ENCODE results near the gene ARFIP1. TPM values are rescaled to one million over a fixed set of nuclear protein-coding genes. Genes with fewer than 3 reads are reported as not detected.

Gene ARFIP1
- polyA plus RNA-seq, 3 donors, result 11.7 to 28.4 (median 27.2) TPM

DNA sequence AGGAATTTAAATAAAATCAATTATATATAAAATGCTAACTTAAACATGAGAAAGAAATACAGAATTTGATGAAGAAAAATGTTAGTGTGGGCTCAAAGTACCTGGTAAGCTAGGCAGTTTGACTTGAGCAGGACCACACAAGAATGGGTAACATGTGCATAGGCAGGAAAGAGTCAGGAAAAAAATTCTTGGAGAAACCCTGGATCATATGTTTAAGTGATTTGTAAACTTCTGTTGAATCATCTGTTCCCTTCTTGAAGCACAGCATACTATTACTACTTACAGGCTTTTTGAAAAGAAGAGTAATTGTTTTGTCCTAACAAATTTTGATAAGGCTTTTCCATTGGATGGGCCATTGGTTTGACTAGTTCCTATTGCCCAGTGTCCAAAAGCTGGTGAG lies 118.9 kb downstream of the ARFIP1 start:
- Mint-ChIP-seq H3K27ac (no peak overlapping the region), H3K4me3 (no peak overlapping the region), H3K4me1 (peaks cover 30% of the 10 kb centered on the region), H3K36me3 (peaks cover 32 to 35% of the 10 kb centered on the region in 2 donors), H3K27me3 (ENCODE audit: low read depth in 3 of 3) (peaks cover 0 to 3% (median 0%) of the 10 kb centered on the region in 3 donors), H3K9me3 (no peaks in the 10 kb centered on the region)
- no peak for DNase-seq
- no peak overlapping the region for H3K4me3 ChIP-seq (replicated peaks in 1 of 3; ENCODE audit: low read depth in 2 of 3, low read length in 3 of 3)
- intact Hi-C loops (cut with micrococcal nuclease), result no loop called here
- H3K4me2 ChIP-seq (replicated peaks; ENCODE audit: extremely low read depth, low read length, poor library complexity, severe bottlenecking), result no peak overlapping the region
- H3K27me3 ChIP-seq (ENCODE audit: control insufficient read depth in 2 of 2, insufficient read depth in 2 of 2, low read length in 2 of 2), result no peaks in the 10 kb centered on the region
- TF ChIP-seq, protein P1, sequence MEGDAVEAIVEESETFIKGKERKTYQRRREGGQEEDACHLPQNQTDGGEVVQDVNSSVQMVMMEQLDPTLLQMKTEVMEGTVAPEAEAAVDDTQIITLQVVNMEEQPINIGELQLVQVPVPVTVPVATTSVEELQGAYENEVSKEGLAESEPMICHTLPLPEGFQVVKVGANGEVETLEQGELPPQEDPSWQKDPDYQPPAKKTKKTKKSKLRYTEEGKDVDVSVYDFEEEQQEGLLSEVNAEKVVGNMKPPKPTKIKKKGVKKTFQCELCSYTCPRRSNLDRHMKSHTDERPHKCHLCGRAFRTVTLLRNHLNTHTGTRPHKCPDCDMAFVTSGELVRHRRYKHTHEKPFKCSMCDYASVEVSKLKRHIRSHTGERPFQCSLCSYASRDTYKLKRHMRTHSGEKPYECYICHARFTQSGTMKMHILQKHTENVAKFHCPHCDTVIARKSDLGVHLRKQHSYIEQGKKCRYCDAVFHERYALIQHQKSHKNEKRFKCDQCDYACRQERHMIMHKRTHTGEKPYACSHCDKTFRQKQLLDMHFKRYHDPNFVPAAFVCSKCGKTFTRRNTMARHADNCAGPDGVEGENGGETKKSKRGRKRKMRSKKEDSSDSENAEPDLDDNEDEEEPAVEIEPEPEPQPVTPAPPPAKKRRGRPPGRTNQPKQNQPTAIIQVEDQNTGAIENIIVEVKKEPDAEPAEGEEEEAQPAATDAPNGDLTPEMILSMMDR (IDR thresholded peaks at IDR 0.05), result no peak
- no peaks in the 10 kb centered on the region for H3K79me2 ChIP-seq (ENCODE audit: insufficient read depth, low read length)
- no peaks in the 10 kb centered on the region for H3K9me3 ChIP-seq (replicated peaks in 1 of 2; ENCODE audit: control insufficient read depth in 1 of 2, insufficient read depth in 1 of 2, low read length in 2 of 2)
- no peak overlapping the region for H3K27ac ChIP-seq (ENCODE audit: low read depth in 1 of 2, low read length in 2 of 2)
- H4K20me1 ChIP-seq (ENCODE audit: insufficient read depth, low read length), result no peaks in the 10 kb centered on the region
- H2AFZ ChIP-seq (ENCODE audit: insufficient read depth, low read depth, low read length, poor library complexity, severe bottlenecking), result no peak overlapping the region
- H3K36me3 ChIP-seq (replicated peaks in 1 of 2; ENCODE audit: control insufficient read depth in 1 of 2, insufficient read depth in 2 of 2, low read length in 2 of 2), result peaks cover 3 to 26% of the 10 kb centered on the region in 2 donors
- peaks cover 8 to 16% of the 10 kb centered on the region in 2 donors for H3K4me1 ChIP-seq (ENCODE audit: control insufficient read depth in 1 of 2, insufficient read depth in 2 of 2, low read length in 2 of 2)
- no peak overlapping the region for H3K9ac ChIP-seq (ENCODE audit: insufficient read depth, low read length, poor library complexity, severe bottlenecking)

DNA sequence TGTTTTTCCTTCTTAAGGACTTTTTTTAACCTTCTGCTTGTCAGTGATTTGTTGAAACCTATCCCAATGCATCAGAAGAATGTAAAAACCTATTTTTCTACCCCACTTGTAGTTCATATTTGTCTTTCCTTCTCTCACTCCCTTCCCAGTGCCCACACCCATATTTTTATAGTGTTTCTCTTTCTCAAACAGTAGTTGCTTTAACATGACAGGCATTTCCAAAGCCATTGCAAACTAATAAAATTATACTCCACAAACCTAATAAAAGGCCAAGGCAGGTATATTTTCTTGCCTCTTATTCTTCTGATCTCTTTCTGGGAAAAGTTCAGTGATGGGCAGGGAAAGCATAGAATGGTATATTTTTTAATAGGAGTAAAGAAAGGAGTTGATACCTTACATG lies 120.6 kb downstream of the ARFIP1 start:
- Mint-ChIP-seq H3K36me3 (peaks cover 31 to 36% of the 10 kb centered on the region in 2 donors), H3K27me3 (ENCODE audit: low read depth in 3 of 3) (peaks cover 0 to 3% (median 0%) of the 10 kb centered on the region in 3 donors), H3K9me3 (peaks cover 0 to 5% (median 0%) of the 10 kb centered on the region in 7 donors), H3K4me1 (peaks cover 26% of the 10 kb centered on the region), H3K27ac (no peak overlapping the region), H3K4me3 (no peak overlapping the region)
- peaks cover 3 to 26% of the 10 kb centered on the region in 2 donors for H3K36me3 ChIP-seq (replicated peaks in 1 of 2; ENCODE audit: control insufficient read depth in 1 of 2, insufficient read depth in 2 of 2, low read length in 2 of 2)
- no peaks in the 10 kb centered on the region for H3K79me2 ChIP-seq (ENCODE audit: insufficient read depth, low read length)
- H3K27ac ChIP-seq (ENCODE audit: low read depth in 1 of 2, low read length in 2 of 2), result no peak overlapping the region
- H3K4me2 ChIP-seq (replicated peaks; ENCODE audit: extremely low read depth, low read length, poor library complexity, severe bottlenecking), result no peak overlapping the region
- no peak for DNase-seq
- no peak overlapping the region for H3K9ac ChIP-seq (ENCODE audit: insufficient read depth, low read length, poor library complexity, severe bottlenecking)
- H3K4me3 ChIP-seq (replicated peaks in 1 of 3; ENCODE audit: low read depth in 2 of 3, low read length in 3 of 3), result no peak overlapping the region
- peaks cover 8 to 16% of the 10 kb centered on the region in 2 donors for H3K4me1 ChIP-seq (ENCODE audit: control insufficient read depth in 1 of 2, insufficient read depth in 2 of 2, low read length in 2 of 2)
- H4K20me1 ChIP-seq (ENCODE audit: insufficient read depth, low read length), result no peaks in the 10 kb centered on the region
- TF ChIP-seq, protein P1 (IDR thresholded peaks at IDR 0.05), result no peak
- H3K9me3 ChIP-seq (replicated peaks in 1 of 2; ENCODE audit: control insufficient read depth in 1 of 2, insufficient read depth in 1 of 2, low read length in 2 of 2), result no peaks in the 10 kb centered on the region
- intact Hi-C loops (cut with micrococcal nuclease), result no loop called here
- no peak overlapping the region for H2AFZ ChIP-seq (ENCODE audit: insufficient read depth, low read depth, low read length, poor library complexity, severe bottlenecking)
- no peaks in the 10 kb centered on the region for H3K27me3 ChIP-seq (ENCODE audit: control insufficient read depth in 2 of 2, insufficient read depth in 2 of 2, low read length in 2 of 2)
